Pericardium fibroblast (primary cell): ENCODE results near the gene RARRES2. TPM values are rescaled to one million over a fixed set of nuclear protein-coding genes. Genes with fewer than 3 reads are reported as not detected.

Experiments
- total RNA-seq: library from RNA; depleted of rRNA; stranded (reverse); fragments of >200 nt; gene quantifications from 2 replicates; pipeline ENCODE4 v1.2.3, GENCODE V29; 2015

RARRES2 gene
- 90.6 and 142 TPM in 2 replicates for total RNA-seq

GRCh38 chr7:150341263-150342120, at the start of gene RARRES2:
TSS of gene RARRES2 (minus strand) at chr7:150341629. CDS start at chr7:150340609, 1,020 bp downstream.

GRCh38 chr7:150378853-150379440, 37.5 kb upstream of the RARRES2 start, which contains the start of gene ZNF775:
TSS of gene ZNF775 (plus strand) at chr7:150379330. CDS start at chr7:150388471, 9,141 bp downstream.

GRCh38 chr7:150368096-150368883, 26.9 kb upstream of the RARRES2 start, which contains the start of gene REPIN1:
TSS of gene REPIN1 (plus strand) at chr7:150368822. CDS start at chr7:150369712, 890 bp downstream.

GRCh38 chr7:150322833-150323681, 18.4 kb downstream of the RARRES2 start, which contains the start of the genes ACTR3C and LRRC61:
TSS of gene ACTR3C (minus strand) at chr7:150323545. CDS start at chr7:150295296, 28,249 bp downstream.
TSS of gene LRRC61 (plus strand) at chr7:150323355. CDS start at chr7:150336862, 13,507 bp downstream.

Other genes starting within 250 kb of the RARRES2 start
- 2.0 TPM in 1 of 2 replicates, not detected in the other for gene LRRC61, start 18.3 kb downstream of the RARRES2 start, total RNA-seq
- gene ACTR3C, start 18.1 kb downstream of the RARRES2 start, total RNA-seq = 0.09 TPM in 1 of 2 replicates, not detected in the other
- 54.8 and 57.9 TPM in 2 replicates for gene REPIN1, start 27.2 kb upstream of the RARRES2 start, total RNA-seq
- gene ZNF775, start 37.7 kb upstream of the RARRES2 start, total RNA-seq = 6.4 and 8.2 TPM in 2 replicates
- gene GIMAP8, start 109.0 kb upstream of the RARRES2 start, total RNA-seq = not detected in 2 replicates
- not detected in 2 replicates for gene GIMAP7, start 173.2 kb upstream of the RARRES2 start, total RNA-seq
- not detected in 2 replicates for gene GIMAP4, start 225.8 kb upstream of the RARRES2 start, total RNA-seq